Measurements from ENCODE around the gene UBE2L5.

DNA sequence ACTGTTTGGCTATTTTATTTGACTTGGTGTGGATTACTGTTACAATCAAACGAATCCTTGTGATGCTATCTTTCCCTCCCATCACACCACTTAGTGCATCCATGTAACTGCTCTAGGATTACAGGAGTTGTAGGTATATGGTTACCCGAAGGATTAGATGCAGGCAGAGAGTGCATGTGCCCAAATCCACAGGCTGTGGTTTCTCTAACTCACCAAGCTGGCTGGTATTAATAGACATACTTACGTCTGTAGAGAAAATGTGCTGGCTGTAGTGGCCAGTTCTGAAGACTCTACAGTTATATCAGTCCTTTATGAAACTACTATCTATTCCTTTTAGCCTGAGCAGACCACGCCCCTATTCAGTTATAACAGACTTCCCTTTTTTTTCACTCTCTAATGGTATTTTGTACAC is 44.6 kb downstream of the UBE2L5 start:
- TF ChIP-seq, protein P1, sequence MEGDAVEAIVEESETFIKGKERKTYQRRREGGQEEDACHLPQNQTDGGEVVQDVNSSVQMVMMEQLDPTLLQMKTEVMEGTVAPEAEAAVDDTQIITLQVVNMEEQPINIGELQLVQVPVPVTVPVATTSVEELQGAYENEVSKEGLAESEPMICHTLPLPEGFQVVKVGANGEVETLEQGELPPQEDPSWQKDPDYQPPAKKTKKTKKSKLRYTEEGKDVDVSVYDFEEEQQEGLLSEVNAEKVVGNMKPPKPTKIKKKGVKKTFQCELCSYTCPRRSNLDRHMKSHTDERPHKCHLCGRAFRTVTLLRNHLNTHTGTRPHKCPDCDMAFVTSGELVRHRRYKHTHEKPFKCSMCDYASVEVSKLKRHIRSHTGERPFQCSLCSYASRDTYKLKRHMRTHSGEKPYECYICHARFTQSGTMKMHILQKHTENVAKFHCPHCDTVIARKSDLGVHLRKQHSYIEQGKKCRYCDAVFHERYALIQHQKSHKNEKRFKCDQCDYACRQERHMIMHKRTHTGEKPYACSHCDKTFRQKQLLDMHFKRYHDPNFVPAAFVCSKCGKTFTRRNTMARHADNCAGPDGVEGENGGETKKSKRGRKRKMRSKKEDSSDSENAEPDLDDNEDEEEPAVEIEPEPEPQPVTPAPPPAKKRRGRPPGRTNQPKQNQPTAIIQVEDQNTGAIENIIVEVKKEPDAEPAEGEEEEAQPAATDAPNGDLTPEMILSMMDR (IDR thresholded peaks at IDR 0.05), result no peak
- no peak for TF ChIP-seq POLR2AphosphoS5 (IDR thresholded peaks at IDR 0.05)
